Gastroesophageal sphincter (tissue), 4 donors: ENCODE data around the gene SLC22A12. TPM values are rescaled to one million over a fixed set of nuclear protein-coding genes. Genes with fewer than 3 reads are reported as not detected.
A peak's percentile ranks its signal among the peaks of the same experiment; 100 is the strongest.

Experiments
- ATAC-seq: fragments of 150-250 bp; one replicate; pipeline ENCODE4 v1.9.1; 2016; ENCODE audit warnings: mild to moderate bottlenecking, moderate library complexity
- H3K27ac ChIP-seq, 4 donors: fragments of 200-600 bp; sonication (generic) in 3 of 4; 1 replicate in 3 of 4; 2 replicates in 1 of 4; pipeline ENCODE4 v1.5.1; 2016 to 2019
- H3K27me3 ChIP-seq: fragments of 200-600 bp; sonication (generic); one replicate; pipeline ENCODE4 v1.5.1; 2019
- H3K36me3 ChIP-seq, 2 donors: fragments of 200-600 bp; sonication (generic); one replicate each; pipeline ENCODE4 v1.5.1; 2019; ENCODE audit warnings: control low read depth in 1 of 2
- H3K4me1 ChIP-seq, 3 donors: fragments of 200-600 bp; sonication (generic); 1 replicate in 2 of 3; 2 replicates in 1 of 3; pipeline ENCODE4 v1.5.1; 2016 to 2019; ENCODE audit warnings: control low read depth in 2 of 3
- H3K4me3 ChIP-seq, 2 donors: fragments of 200-600 bp; sonication (generic); one replicate each; pipeline ENCODE4 v1.5.1; 2019; ENCODE audit warnings: mild to moderate bottlenecking in 1 of 2, moderate library complexity in 1 of 2
- H3K9me3 ChIP-seq, 3 donors: fragments of 200-600 bp; sonication (generic); one replicate each; pipeline ENCODE4 v1.5.1; 2017 to 2019; ENCODE audit warnings: control low read depth in 2 of 3
- CTCF ChIP-seq, 4 experiments: fragments of 200-600 bp in 2 of 4; fragments of 450-650 bp in 2 of 4; sonication (generic) in 1 of 4; IDR thresholded peaks; one replicate each; pipeline ENCODE4 v1.5.1; 2017 to 2019; ENCODE audit warnings: antibody characterized with exemption in 4 of 4, mild to moderate bottlenecking in 2 of 4, moderate library complexity in 2 of 4
- EP300 ChIP-seq: sonication (generic); formaldehyde crosslinking; IDR thresholded peaks from one replicate; pipeline ENCODE4 v1.6.1; 2017; ENCODE audit warnings: antibody characterized with exemption, mild to moderate bottlenecking
- POLR2A ChIP-seq, 2 donors: fragments of 450-650 bp; IDR thresholded peaks; one replicate each; pipeline ENCODE4 v1.6.1; 2017; ENCODE audit warnings: antibody characterized with exemption in 2 of 2, mild to moderate bottlenecking in 2 of 2, moderate library complexity in 1 of 2
- POLR2AphosphoS5 ChIP-seq: sonication (generic); formaldehyde crosslinking; IDR thresholded peaks from one replicate; pipeline ENCODE4 v1.6.1; 2017; ENCODE audit warnings: antibody characterized with exemption
- WGBS, 2 donors: methylation state at CpG; one replicate each; pipeline ENCODE4 v1.1.5; 2018; ENCODE audit warnings: low coverage in 1 of 2; 5-methylcytosine and 5-hydroxymethylcytosine counted together
- total RNA-seq, 4 donors: library from RNA; depleted of rRNA; stranded (reverse); fragments of >200 nt; gene quantifications; one replicate each; pipeline ENCODE4 v1.1.0, GENCODE V29; 2016

The SLC22A12 gene
- total RNA-seq, 4 donors from 2014 or later = not detected

- Histone ChIP-seq H3K36me3 (no peaks in the 10 kb centered on the region), H3K4me3 (no peak overlapping the region), H3K4me1 (peaks cover 0 to 12% (median 4%) of the 10 kb centered on the region in 3 donors), H3K27me3 (peaks cover 17% of the 10 kb centered on the region), H3K9me3 (no peaks in the 10 kb centered on the region), H3K27ac (no peak overlapping the region)
- ATAC-seq = no peak
- no peak for TF ChIP-seq EP300
- TF ChIP-seq POLR2A (IDR thresholded peaks at IDR 0.05) = no peak
- no peak for TF ChIP-seq POLR2AphosphoS5
- TF ChIP-seq CTCF (IDR thresholded peaks at IDR 0.05) = no peak
- WGBS, 2 donors = 50 to 61% methylated on average over 7 to 9 of the region's 21 CpGs
These were observed 14.9 kb downstream of the SLC22A12 start for GRCh38 chr11:64605656-64606585.

- 64 to 69% methylated on average over 4 to 20 of the region's 23 CpGs for WGBS, 2 donors
- no peak for ATAC-seq
- Histone ChIP-seq H3K9me3 (no peaks in the 10 kb centered on the region), H3K4me1 (peaks cover 0 to 12% (median 4%) of the 10 kb centered on the region in 3 donors), H3K36me3 (no peaks in the 10 kb centered on the region), H3K27me3 (peaks cover 17% of the 10 kb centered on the region), H3K27ac (no peak overlapping the region), H3K4me3 (no peak overlapping the region)
- TF ChIP-seq POLR2A (IDR thresholded peaks at IDR 0.05) = no peak
- TF ChIP-seq POLR2AphosphoS5 = no peak
- no peak for TF ChIP-seq EP300
- no peak for TF ChIP-seq CTCF (IDR thresholded peaks at IDR 0.05)
These were observed 15.9 kb downstream of the SLC22A12 start for GRCh38 chr11:64606796-64607380.

- no peak for ATAC-seq
- Histone ChIP-seq H3K27ac (peak overlapping the region in 3 of 4 donors; percentile 16 to 57 (median 17)), H3K36me3 (no peaks in the 10 kb centered on the region), H3K9me3 (no peaks in the 10 kb centered on the region), H3K4me3 (peak overlapping the region; percentile 28 to 40), H3K4me1 (peaks cover 0 to 12% (median 4%) of the 10 kb centered on the region in 3 donors), H3K27me3 (peaks cover 17% of the 10 kb centered on the region)
- TF ChIP-seq POLR2AphosphoS5 (no peak), EP300 (no peak), CTCF (IDR thresholded peaks at IDR 0.05) (no peak), POLR2A (IDR thresholded peaks at IDR 0.05) (no peak)
- WGBS, 2 donors = 28% methylated on average over 2 of the region's 55 CpGs; no CpG with 5 or more reads in 1 of the 2 donors
These were observed 16.5 kb downstream of the SLC22A12 start for GRCh38 chr11:64607381-64607985.

- Histone ChIP-seq H3K4me1 (peaks cover 0 to 12% (median 4%) of the 10 kb centered on the region in 3 donors), H3K9me3 (no peaks in the 10 kb centered on the region), H3K36me3 (no peaks in the 10 kb centered on the region), H3K27me3 (peaks cover 17% of the 10 kb centered on the region), H3K4me3 (peak overlapping the region; percentile 28 to 40), H3K27ac (peak overlapping the region in 3 of 4 donors; percentile 16 to 57 (median 17))
- 7% methylated on average over 14 of the region's 18 CpGs; no CpG with 5 or more reads in 1 of the 2 donors for WGBS, 2 donors
- no peak for TF ChIP-seq POLR2A (IDR thresholded peaks at IDR 0.05)
- TF ChIP-seq CTCF (IDR thresholded peaks at IDR 0.05) = no peak
- TF ChIP-seq EP300 = no peak
- TF ChIP-seq POLR2AphosphoS5 = no peak
- ATAC-seq = peak; percentile 52
These were observed 17.0 kb downstream of the SLC22A12 start for GRCh38 chr11:64608046-64608445.
